ENCODE results near the gene TTC34.

The TTC34 gene

GRCh38 chr1:2817784-2818564 lies 16.5 kb upstream of the TTC34 start:
- no peak for DNase-seq (ENCODE audit: extremely low read depth, low read depth)
- TF ChIP-seq, protein P1, sequence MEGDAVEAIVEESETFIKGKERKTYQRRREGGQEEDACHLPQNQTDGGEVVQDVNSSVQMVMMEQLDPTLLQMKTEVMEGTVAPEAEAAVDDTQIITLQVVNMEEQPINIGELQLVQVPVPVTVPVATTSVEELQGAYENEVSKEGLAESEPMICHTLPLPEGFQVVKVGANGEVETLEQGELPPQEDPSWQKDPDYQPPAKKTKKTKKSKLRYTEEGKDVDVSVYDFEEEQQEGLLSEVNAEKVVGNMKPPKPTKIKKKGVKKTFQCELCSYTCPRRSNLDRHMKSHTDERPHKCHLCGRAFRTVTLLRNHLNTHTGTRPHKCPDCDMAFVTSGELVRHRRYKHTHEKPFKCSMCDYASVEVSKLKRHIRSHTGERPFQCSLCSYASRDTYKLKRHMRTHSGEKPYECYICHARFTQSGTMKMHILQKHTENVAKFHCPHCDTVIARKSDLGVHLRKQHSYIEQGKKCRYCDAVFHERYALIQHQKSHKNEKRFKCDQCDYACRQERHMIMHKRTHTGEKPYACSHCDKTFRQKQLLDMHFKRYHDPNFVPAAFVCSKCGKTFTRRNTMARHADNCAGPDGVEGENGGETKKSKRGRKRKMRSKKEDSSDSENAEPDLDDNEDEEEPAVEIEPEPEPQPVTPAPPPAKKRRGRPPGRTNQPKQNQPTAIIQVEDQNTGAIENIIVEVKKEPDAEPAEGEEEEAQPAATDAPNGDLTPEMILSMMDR (IDR thresholded peaks at IDR 0.05; ENCODE audit: low read depth, low read length, missing control alignments): no peak
- no peak overlapping the region for H3K4me3 ChIP-seq (replicated peaks; ENCODE audit: low read depth, low read length)

GRCh38 chr1:2816786-2817185 lies 15.3 kb upstream of the TTC34 start:
- no peak overlapping the region for H3K4me3 ChIP-seq (replicated peaks; ENCODE audit: low read depth, low read length)
- TF ChIP-seq, protein P1 (IDR thresholded peaks at IDR 0.05; ENCODE audit: low read depth, low read length, missing control alignments): no peak
- DNase-seq (ENCODE audit: extremely low read depth, low read depth): no peak

GRCh38 chr1:2815551-2815950 lies 14.1 kb upstream of the TTC34 start:
- no peak overlapping the region for H3K4me3 ChIP-seq (replicated peaks; ENCODE audit: low read depth, low read length)
- no peak for DNase-seq (ENCODE audit: extremely low read depth, low read depth)

DNA sequence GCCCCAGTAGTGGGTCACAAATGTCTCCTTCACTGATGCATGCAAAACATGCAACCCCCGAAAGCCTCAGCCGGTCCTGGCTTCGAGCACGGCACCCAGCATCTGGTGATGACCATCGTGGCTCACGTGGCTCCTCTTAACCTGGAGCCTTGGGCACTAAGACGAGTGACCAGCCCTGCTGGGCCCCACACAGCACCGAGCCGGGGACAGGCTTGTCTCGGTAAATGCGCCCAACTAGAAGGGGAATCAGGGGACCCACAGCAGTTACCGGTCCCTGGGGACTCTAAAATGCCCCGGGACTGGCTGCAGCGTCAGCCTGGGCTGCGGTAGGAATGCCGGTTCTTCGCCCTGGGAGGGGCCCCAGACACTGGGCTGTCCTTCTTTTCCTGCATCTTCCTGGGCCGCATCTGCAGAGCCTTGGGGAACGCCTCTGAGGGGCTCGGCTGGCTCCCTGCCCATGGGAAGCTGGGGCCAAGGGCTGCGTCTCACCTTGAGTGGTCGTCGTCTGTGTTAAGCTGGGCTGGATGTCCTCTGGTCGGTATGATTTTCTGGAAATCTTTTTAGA lies 13.1 kb upstream of the TTC34 start:
- no peak for DNase-seq (ENCODE audit: extremely low read depth, low read depth)
- TF ChIP-seq, protein P1 (IDR thresholded peaks at IDR 0.05; ENCODE audit: low read depth, low read length, missing control alignments): no peak
- H3K4me3 ChIP-seq (replicated peaks; ENCODE audit: low read depth, low read length): no peak overlapping the region

More at GRCh38 chr1:2815551-2815950, 14.1 kb upstream of the TTC34 start:
- TF ChIP-seq, protein P1 (IDR thresholded peaks at IDR 0.05; ENCODE audit: low read depth, low read length, missing control alignments): no peak

DNA sequence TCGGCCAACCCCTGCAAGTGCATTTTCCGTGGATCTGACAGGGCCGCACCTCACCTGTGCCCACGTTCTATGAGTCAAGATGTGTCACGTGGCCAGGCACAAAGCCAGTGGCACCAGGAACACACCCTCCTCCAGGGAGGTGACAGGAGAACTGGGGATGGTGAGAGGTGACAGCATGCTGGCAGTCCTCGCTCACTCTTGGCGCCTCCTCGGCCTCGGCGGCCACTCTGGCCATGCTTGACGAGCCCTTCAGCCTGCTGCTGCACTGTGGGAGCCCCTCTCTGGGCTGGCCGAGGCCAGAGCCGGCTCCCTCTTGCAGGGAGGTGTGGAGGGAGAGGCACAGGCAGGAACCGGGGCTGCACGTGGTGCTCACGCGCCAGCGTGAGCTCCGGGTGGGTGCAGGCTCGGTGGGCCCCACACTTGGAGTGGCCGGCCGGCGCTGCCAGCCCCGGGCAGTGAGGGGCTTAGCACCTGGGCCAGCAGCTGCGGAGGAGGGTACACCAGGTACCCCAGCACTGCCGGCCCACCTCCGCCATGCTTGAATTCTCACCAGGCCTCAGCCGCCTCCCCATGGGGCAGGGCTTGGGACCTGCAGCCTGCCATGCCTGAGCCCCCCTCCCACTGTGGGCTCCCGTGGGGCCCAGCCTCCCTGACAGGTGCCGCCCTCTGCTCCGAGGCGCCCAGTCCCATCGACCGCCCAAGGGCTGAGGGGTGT lies 11.6 kb upstream of the TTC34 start:
- DNase-seq (ENCODE audit: extremely low read depth, low read depth): no peak
- H3K4me3 ChIP-seq (replicated peaks; ENCODE audit: low read depth, low read length): no peak overlapping the region
- TF ChIP-seq, protein P1 (IDR thresholded peaks at IDR 0.05; ENCODE audit: low read depth, low read length, missing control alignments): no peak

DNA sequence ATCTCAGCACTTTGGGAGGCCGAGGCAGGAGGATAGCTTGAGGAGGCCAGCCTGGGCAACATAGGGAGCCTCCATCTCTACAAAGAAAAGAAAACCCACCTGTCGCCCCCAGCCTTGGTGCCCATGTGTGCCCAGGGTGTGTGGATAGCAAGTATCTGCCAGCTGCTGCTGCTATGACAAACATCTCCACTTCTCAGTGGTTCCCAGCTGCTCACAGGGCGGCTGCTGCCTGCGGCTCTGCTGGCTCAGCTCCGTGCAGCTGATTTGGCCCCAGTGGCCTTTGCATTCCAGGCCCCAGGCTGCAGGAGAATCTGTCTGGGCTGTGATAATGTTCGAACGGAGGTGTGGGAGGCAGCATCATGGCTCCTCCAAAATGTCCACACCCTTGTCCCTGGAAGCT lies 10.6 kb upstream of the TTC34 start:
- no peak overlapping the region for H3K4me3 ChIP-seq (replicated peaks; ENCODE audit: low read depth, low read length)
- TF ChIP-seq, protein P1 (IDR thresholded peaks at IDR 0.05; ENCODE audit: low read depth, low read length, missing control alignments): no peak
- DNase-seq (ENCODE audit: extremely low read depth, low read depth): no peak
